CD8-positive, alpha-beta memory T cell (primary cell): ENCODE data around the gene DEFB128. TPM values are rescaled to one million over a fixed set of nuclear protein-coding genes. Genes with fewer than 3 reads are reported as not detected.
"Not testable (repeated sequence)": the region's sequence is repeated elsewhere in the genome, so short reads cannot be mapped to it uniquely, and the experiment has no call there.

Experiments
- CTCF ChIA-PET: fragments of 350-600 bp; sonication (Branson Sonifier 250); formaldehyde crosslinking; loops from one replicate; lab custom pipeline; 2021; ENCODE audit warnings: antibody characterized with exemption; lab: Charles Lee
- POLR2A ChIA-PET: fragments of 350-600 bp; sonication (Branson Sonifier 250); formaldehyde crosslinking; loops from one replicate; lab custom pipeline; 2021; ENCODE audit warnings: antibody characterized with exemption; lab: Charles Lee
- DNase-seq, 5 donors: peaks; one replicate each; pipeline versions ENCODE4 v3.0.0 to v3.0.0-alpha.2; 2020 to 2022; ENCODE audit warnings: mixed read lengths in 1 of 5
- H3K27ac ChIP-seq: one replicate; pipeline ENCODE4 v1.7.0; 2013; ENCODE audit warnings: low read depth, mild to moderate bottlenecking, low read length, moderate library complexity
- H3K27me3 ChIP-seq: 2 replicates; pipeline ENCODE4 v1.7.0; 2013; ENCODE audit warnings: low read length, mild to moderate bottlenecking; ENCODE audit not compliant: insufficient read depth, poor library complexity, severe bottlenecking
- H3K36me3 ChIP-seq: 2 replicates; pipeline ENCODE4 v1.7.0; 2013; ENCODE audit warnings: mild to moderate bottlenecking, low read length, moderate library complexity; ENCODE audit not compliant: insufficient read depth
- H3K4me1 ChIP-seq: 2 replicates; pipeline ENCODE4 v1.7.0; 2013; ENCODE audit warnings: mild to moderate bottlenecking, low read length, moderate library complexity; ENCODE audit not compliant: insufficient read depth
- H3K4me3 ChIP-seq: 2 replicates; pipeline ENCODE4 v1.7.0; 2013; ENCODE audit warnings: mild to moderate bottlenecking, low read length
- H3K9me3 ChIP-seq: 2 replicates; pipeline ENCODE4 v1.7.0; 2013; ENCODE audit warnings: mild to moderate bottlenecking, low read length
- H3K27ac Mint-ChIP-seq, 8 donors: one replicate each; pipeline ENCODE4 v1.8.0; 2020 to 2021; ENCODE audit warnings: mixed read lengths in 8 of 8, mild to moderate bottlenecking in 6 of 8, inconsistent platforms in 3 of 8, moderate library complexity in 3 of 8
- H3K27me3 Mint-ChIP-seq, 2 donors: one replicate each; pipeline ENCODE4 v1.8.0; 2020 to 2021; ENCODE audit warnings: mixed read lengths in 2 of 2, mild to moderate bottlenecking in 1 of 2, moderate library complexity in 1 of 2
- H3K36me3 Mint-ChIP-seq, 3 donors: one replicate each; pipeline ENCODE4 v1.8.0; 2020 to 2021; ENCODE audit warnings: mixed read lengths in 3 of 3, inconsistent platforms in 1 of 3, mild to moderate bottlenecking in 1 of 3
- H3K4me1 Mint-ChIP-seq, 3 donors: one replicate each; pipeline ENCODE4 v1.8.0; 2020 to 2021; ENCODE audit warnings: mixed read lengths in 3 of 3, inconsistent platforms in 1 of 3, mild to moderate bottlenecking in 1 of 3
- H3K4me3 Mint-ChIP-seq, 7 donors: one replicate each; pipeline ENCODE4 v1.8.0; 2020 to 2021; ENCODE audit warnings: mixed read lengths in 7 of 7, mild to moderate bottlenecking in 6 of 7, moderate library complexity in 4 of 7, inconsistent platforms in 2 of 7
- H3K9me3 Mint-ChIP-seq, 5 donors: one replicate each; pipeline ENCODE4 v1.8.0; 2020 to 2022; ENCODE audit warnings: mixed read lengths in 5 of 5, mild to moderate bottlenecking in 3 of 5, moderate library complexity in 2 of 5, inconsistent platforms in 1 of 5
- polyA plus RNA-seq: library from polyadenylated mRNA; unstranded; fragments of 300-500 nt; fragmentation: Illumina TruSeq; gene quantifications from one replicate; pipeline ENCODE4 v1.2.3, GENCODE V29; 2021
- total RNA-seq, 2 experiments: library from RNA; stranded (reverse); gene quantifications; one replicate each; pipeline ENCODE4 v1.2.3, GENCODE V29; 2021

The DEFB128 gene
- total and polyA plus RNA-seq, 3 experiments from 2014 or later: not detected

DNA sequence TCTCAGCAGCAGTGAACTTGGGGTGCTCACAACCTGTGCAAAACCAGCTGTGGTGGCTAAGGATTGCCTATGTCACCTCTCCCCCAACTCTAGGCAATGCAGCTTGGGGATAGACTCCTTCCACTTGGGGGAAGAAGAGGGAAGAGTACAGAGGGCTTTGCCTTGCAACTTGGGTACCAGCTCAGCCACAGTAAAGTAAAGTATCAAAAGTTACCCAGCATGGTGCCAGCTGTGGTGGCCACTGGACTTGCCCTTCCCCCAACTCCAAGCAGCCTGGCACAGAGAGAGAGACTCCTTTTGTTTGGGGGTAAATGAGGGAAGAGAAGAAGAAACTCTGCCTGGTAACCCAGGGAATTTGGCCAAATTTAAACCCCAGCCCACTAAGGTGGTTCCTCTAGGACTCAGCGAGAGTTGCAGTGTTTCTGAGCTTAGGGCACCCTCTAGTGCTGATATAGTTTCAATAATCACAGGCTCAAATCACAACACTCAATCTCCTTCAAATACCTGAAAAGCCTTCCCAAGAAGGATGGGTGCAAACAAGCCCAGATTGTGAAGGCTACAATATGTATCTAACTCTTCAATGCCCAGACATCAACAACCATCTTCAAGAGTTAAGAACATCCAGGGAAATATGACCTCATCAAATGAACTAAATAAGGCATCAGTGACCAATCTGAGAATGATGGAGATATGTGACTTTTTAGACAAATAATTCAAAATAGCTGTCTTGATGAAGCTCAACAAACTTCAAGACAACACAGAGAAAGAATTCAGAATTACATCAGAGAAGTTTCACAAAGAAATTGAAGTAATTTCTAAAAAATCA, 30.0 kb upstream of the DEFB128 start:
- ChIA-PET CTCF (no interaction called here), POLR2A (no interaction called here)
- H3K36me3 Mint-ChIP-seq: no peaks in the 10 kb centered on the region
- Histone ChIP-seq H3K4me1 (no peaks in the 10 kb centered on the region), H3K27me3 (no peaks in the 10 kb centered on the region), H3K27ac (no peak overlapping the region), H3K9me3 (no peaks in the 10 kb centered on the region), H3K4me3 (no peak overlapping the region), H3K36me3 (no peaks in the 10 kb centered on the region)
- no peaks in the 10 kb centered on the region for H3K9me3 Mint-ChIP-seq
- H3K4me1 Mint-ChIP-seq: no peaks in the 10 kb centered on the region
- H3K4me3 Mint-ChIP-seq: no peak overlapping the region
- no peak overlapping the region for H3K27ac Mint-ChIP-seq
- no peak for DNase-seq
- peaks cover 11 to 64% of the 10 kb centered on the region in 2 donors for H3K27me3 Mint-ChIP-seq

DNA sequence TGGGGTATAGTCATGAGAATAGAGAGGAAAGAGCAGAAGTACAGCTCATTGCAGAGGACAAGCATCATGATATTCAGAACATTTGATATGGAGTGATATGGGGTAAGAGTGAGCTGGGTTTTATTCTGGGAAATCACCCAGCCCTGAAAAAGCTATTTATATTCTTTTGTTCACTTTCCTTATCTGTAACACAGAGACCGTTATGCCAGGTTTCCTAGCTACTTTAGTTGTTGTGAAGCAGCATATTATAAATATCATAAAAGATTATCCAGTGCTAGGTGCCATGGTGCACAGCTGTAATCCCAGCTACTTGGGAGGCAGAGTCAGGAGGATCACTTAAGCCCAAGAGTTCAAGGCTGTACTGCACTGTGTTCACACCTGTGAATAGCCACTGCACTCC, 27.8 kb upstream of the DEFB128 start:
- H3K4me3 Mint-ChIP-seq: no peak overlapping the region
- POLR2A ChIA-PET: no interaction called here

DNA sequence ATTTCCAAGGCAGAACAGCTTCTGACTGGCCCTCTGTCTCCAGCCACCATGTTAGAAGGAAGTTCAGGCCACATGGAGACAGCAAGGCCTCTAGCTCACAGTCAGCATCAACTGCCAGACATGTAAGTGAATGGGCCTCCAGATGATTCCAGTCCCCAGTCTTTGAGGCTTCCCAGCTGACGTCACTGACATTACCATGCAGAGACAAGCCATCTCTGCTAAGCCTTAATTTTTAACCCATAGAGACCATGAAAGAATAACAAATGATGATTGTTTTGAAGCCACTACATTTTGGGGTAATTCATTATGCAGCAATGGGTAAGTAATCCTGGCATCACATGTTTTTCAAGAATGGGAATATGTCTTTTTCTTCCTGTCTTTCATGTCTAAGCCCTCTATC, 26.3 kb upstream of the DEFB128 start:
- H3K4me1 Mint-ChIP-seq: no peaks in the 10 kb centered on the region
- POLR2A ChIA-PET: no interaction called here
- DNase-seq: no peak

More for the DNA sequence above, 27.8 kb upstream of the DEFB128 start:
- Histone ChIP-seq H3K36me3 (no peaks in the 10 kb centered on the region), H3K27me3 (no peaks in the 10 kb centered on the region), H3K4me1 (no peaks in the 10 kb centered on the region), H3K4me3 (no peak overlapping the region), H3K27ac (no peak overlapping the region), H3K9me3 (no peaks in the 10 kb centered on the region)
- H3K36me3 Mint-ChIP-seq: no peaks in the 10 kb centered on the region
- CTCF ChIA-PET: no interaction called here
- H3K27me3 Mint-ChIP-seq: peaks cover 11 to 58% of the 10 kb centered on the region in 2 donors
- H3K4me1 Mint-ChIP-seq: no peaks in the 10 kb centered on the region
- no peak for DNase-seq
- H3K27ac Mint-ChIP-seq: no peak overlapping the region
- H3K9me3 Mint-ChIP-seq: no peaks in the 10 kb centered on the region

DNA sequence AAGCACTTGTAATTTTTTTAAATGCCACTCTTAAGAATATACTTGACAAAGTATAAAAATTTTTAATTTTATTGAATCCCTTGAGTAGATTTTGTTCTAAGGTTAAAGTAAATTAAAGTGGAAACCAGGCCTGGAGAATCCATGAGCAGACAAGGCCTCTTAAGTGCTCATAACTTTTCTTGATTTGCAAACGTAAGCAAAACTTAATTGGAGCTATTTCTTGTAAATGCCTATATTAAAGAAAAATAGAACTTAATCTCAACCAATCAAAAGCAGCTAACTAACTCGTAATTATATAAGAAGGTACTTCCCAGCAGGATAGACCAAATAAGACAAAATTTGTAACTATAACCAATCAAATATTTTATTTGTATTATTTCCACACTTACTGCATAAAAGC, 24.9 kb upstream of the DEFB128 start:
- no peaks in the 10 kb centered on the region for H3K4me1 ChIP-seq
- ChIA-PET CTCF (interaction anchor here (2.9 kb wide), 1 partner anchor 52 kb away, joined by 9 read pairs; no protein-coding TSS in a partner anchor), POLR2A (interaction anchor here (0.7 kb wide), 1 partner anchor 139 kb away, joined by 5 read pairs; no protein-coding TSS in a partner anchor)
- no peak for DNase-seq
- Mint-ChIP-seq H3K36me3 (no peaks in the 10 kb centered on the region), H3K27ac (no peak overlapping the region), H3K4me3 (no peak overlapping the region), H3K27me3 (peaks cover 6 to 38% of the 10 kb centered on the region in 2 donors), H3K4me1 (no peaks in the 10 kb centered on the region), H3K9me3 (no peaks in the 10 kb centered on the region)
- H3K9me3 ChIP-seq: no peaks in the 10 kb centered on the region
- no peak overlapping the region for H3K4me3 ChIP-seq
- H3K27me3 ChIP-seq: no peaks in the 10 kb centered on the region
- H3K27ac ChIP-seq: no peak overlapping the region
- no peaks in the 10 kb centered on the region for H3K36me3 ChIP-seq

More for the DNA sequence above, 26.3 kb upstream of the DEFB128 start:
- CTCF ChIA-PET: no interaction called here
- Mint-ChIP-seq H3K4me3 (no peak overlapping the region), H3K27me3 (peaks cover 10 to 50% of the 10 kb centered on the region in 2 donors), H3K27ac (no peak overlapping the region), H3K9me3 (no peaks in the 10 kb centered on the region), H3K36me3 (no peaks in the 10 kb centered on the region)
- no peak overlapping the region for H3K27ac ChIP-seq
- H3K4me3 ChIP-seq: no peak overlapping the region
- H3K4me1 ChIP-seq: no peaks in the 10 kb centered on the region
- no peaks in the 10 kb centered on the region for H3K9me3 ChIP-seq
- H3K27me3 ChIP-seq: no peaks in the 10 kb centered on the region
- no peaks in the 10 kb centered on the region for H3K36me3 ChIP-seq

DNA sequence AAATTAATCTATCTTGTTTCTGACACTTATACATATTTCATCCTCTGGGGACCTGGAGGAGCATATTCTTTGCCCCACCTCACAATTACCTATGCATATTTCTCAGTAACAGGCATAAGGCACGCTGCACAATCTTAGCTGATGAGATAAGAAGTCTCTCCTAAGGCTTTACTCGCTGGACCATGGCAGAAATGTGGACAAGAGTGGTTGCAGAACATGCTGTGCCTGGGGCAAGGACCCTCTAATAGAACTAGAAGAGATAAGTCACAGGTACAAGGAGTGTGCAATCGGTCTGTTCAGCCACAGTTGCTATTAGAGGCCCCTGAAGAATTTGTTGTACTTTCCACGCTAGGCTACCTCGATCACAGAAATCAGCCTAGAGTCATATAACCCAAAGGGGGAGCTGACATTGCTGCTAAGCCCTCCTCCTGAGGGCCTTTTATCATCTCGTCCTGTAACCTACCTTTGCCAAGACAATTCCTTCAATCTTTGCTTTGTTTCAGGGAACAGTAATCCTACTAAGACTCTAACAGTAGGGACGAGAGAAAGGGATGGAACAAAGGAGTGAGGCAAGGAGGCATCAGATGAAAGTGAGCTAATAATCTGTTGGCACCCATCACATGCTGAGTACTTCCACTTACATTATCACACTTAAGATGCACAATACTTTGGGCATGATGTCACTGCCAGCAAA, 21.4 kb upstream of the DEFB128 start:
- H3K36me3 Mint-ChIP-seq: no peaks in the 10 kb centered on the region
- peaks cover under 1 to 19% of the 10 kb centered on the region in 2 donors for H3K27me3 Mint-ChIP-seq
- Histone ChIP-seq H3K36me3 (no peaks in the 10 kb centered on the region), H3K27ac (no peak overlapping the region), H3K9me3 (no peaks in the 10 kb centered on the region), H3K4me3 (no peak overlapping the region), H3K27me3 (peaks cover 4% of the 10 kb centered on the region), H3K4me1 (no peaks in the 10 kb centered on the region)
- H3K4me1 Mint-ChIP-seq: no peaks in the 10 kb centered on the region
- DNase-seq: no peak
- ChIA-PET POLR2A (no interaction called here), CTCF (interaction anchor here (0.8 to 2.5 kb wide), 2 partner anchors 56 to 120 kb away, joined by 3 to 13 read pairs; no protein-coding TSS in a partner anchor)
- H3K9me3 Mint-ChIP-seq: no peaks in the 10 kb centered on the region
- no peak overlapping the region for H3K4me3 Mint-ChIP-seq
- H3K27ac Mint-ChIP-seq: no peak overlapping the region

DNA sequence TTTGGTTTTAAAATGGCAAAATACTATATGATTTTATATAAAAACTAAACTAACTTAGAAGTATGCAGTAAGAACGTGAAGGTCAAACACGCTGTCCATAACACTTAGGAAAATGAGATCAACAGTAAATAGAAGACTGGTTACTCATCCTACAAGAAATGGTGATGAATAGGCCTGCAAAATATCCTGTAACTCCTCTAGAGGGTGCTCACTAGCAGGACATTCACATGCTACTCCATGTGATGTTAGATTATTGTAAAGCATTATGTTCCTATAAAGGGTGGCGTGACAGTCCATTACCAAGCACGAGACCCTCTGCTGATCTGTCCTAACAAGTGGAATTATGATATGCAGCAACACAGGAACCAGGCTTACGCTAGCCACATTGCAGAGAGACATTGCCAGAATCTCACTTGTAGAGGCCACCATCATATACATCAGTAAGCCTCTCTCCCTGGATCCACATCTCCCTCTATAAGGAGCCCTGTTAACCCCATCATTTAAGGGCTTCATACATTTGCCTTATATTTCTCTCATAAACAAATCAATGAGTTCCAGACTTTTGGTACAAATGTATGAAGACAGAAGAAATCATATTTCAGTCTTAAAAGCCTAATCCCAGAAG, 19.5 kb upstream of the DEFB128 start:
- no peaks in the 10 kb centered on the region for H3K36me3 ChIP-seq
- H3K4me1 ChIP-seq: no peaks in the 10 kb centered on the region
- H3K9me3 ChIP-seq: no peaks in the 10 kb centered on the region
- Mint-ChIP-seq H3K9me3 (no peaks in the 10 kb centered on the region), H3K36me3 (no peaks in the 10 kb centered on the region), H3K27ac (no peak overlapping the region), H3K27me3 (peaks cover 0 to 14% of the 10 kb centered on the region in 2 donors), H3K4me1 (no peaks in the 10 kb centered on the region), H3K4me3 (no peak overlapping the region)
- peaks cover 4% of the 10 kb centered on the region for H3K27me3 ChIP-seq
- CTCF ChIA-PET: interaction anchor here (0.9 to 2.5 kb wide), 2 partner anchors 58 to 60 kb away, joined by 3 to 13 read pairs; no protein-coding TSS in a partner anchor
- no peak overlapping the region for H3K4me3 ChIP-seq
- H3K27ac ChIP-seq: no peak overlapping the region
- peak in 2 of 5 donors; percentile 23 to 43 for DNase-seq
- POLR2A ChIA-PET: no interaction called here

DNA sequence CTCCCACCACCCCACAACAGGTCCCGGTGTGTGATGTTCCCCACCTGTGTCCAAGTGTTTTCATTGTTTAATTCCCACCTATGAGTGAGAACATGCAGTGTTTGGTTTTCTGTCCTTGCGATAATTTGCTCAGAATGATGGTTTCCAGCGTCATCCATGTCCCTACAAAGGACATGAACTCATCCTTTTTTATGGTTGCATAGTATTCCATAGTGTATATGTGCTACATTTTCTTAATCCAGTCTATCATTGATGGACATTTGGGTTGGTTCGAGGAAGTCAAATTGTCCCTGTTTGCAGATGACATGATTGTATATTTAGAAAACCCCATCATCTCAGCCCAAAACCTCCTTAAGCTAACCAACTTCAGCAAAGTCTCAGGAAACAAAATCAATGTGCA, 14.1 kb upstream of the DEFB128 start:
- H3K36me3 ChIP-seq, DNase-seq, POLR2A ChIA-PET, H3K9me3 Mint-ChIP-seq, H3K27ac ChIP-seq, H3K4me1 ChIP-seq, H3K4me3 Mint-ChIP-seq, H3K36me3 Mint-ChIP-seq, H3K9me3 ChIP-seq, H3K27ac Mint-ChIP-seq, H3K4me1 Mint-ChIP-seq, CTCF ChIA-PET, H3K4me3 ChIP-seq, H3K27me3 ChIP-seq: not testable (repeated sequence)
- peaks cover 8 to 21% of the 10 kb centered on the region in 2 donors for H3K27me3 Mint-ChIP-seq

DNA sequence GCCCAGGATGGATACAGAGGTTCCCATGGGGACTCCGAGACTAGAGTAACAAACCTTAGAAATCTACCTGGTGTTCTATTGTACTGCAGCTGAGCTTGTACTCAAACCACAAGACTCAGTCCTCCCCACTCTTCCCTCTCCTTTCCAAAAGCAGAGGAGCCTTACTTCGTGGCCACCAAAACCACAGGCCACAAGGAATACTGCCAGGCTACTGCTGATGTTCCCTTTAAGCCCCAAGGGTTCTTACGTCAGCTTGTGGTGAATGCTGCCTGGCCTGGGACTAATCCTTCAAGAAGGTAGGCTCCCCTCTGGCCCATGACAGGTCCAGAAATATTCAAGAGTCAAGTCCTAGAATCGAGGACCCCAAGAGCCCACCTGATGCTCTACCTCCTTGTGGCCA, 10.5 kb upstream of the DEFB128 start:
- no peak overlapping the region for H3K4me3 Mint-ChIP-seq
- H3K9me3 Mint-ChIP-seq: peaks cover 0 to 15% (median 4%) of the 10 kb centered on the region in 5 donors
- no peak for DNase-seq
- Histone ChIP-seq H3K4me1 (no peaks in the 10 kb centered on the region), H3K4me3 (no peak overlapping the region), H3K36me3 (no peaks in the 10 kb centered on the region), H3K27me3 (no peaks in the 10 kb centered on the region), H3K9me3 (no peaks in the 10 kb centered on the region), H3K27ac (no peak overlapping the region)
- ChIA-PET CTCF (no interaction called here), POLR2A (no interaction called here)
- H3K4me1 Mint-ChIP-seq: no peaks in the 10 kb centered on the region
- no peak overlapping the region for H3K27ac Mint-ChIP-seq
- H3K36me3 Mint-ChIP-seq: peaks cover 0 to 5% (median 0%) of the 10 kb centered on the region in 3 donors
- peaks cover 12 to 41% of the 10 kb centered on the region in 2 donors for H3K27me3 Mint-ChIP-seq
